WI38 (cell line): ENCODE measurements around the gene CACNA2D1.

Source experiments
- H3K4me3 ChIP-seq: 2 replicates; pipeline ENCODE4 v1.5.1; 2011; ENCODE audit warnings: low read depth, mild to moderate bottlenecking, control low read depth, low read length
- TF ChIP-seq, protein P1 (sequence below): IDR thresholded peaks from 2 replicates; pipeline ENCODE4 v1.5.1; 2012; ENCODE audit warnings: low read depth, mild to moderate bottlenecking, control low read depth, low read length

The CACNA2D1 gene

DNA sequence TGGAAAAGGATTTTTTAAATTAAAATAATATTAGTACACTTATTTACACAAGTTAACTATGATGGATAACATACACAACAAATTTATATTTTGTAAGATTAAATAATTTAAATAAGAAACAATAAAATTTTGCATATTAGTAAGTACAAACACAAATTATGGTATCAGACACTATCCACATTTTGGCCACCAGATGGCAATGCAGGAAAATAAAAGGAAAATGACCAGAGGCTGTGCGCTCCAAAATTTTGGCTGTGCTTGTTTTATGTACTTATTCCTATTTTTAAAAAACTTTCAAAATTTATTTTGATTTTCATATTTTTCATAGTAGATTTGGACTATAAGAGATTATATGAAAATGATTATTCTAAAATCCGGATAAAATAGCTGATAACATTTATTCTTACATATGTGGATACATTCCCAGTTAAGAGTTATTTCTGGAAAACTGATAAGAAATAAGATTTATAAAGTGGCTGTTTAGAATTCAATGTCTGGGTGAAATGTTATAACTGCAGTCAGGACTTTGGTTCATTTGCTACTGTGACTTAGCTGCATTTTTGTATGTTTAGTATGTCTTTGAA lies 399.0 kb downstream of the CACNA2D1 start:
- TF ChIP-seq, protein P1, sequence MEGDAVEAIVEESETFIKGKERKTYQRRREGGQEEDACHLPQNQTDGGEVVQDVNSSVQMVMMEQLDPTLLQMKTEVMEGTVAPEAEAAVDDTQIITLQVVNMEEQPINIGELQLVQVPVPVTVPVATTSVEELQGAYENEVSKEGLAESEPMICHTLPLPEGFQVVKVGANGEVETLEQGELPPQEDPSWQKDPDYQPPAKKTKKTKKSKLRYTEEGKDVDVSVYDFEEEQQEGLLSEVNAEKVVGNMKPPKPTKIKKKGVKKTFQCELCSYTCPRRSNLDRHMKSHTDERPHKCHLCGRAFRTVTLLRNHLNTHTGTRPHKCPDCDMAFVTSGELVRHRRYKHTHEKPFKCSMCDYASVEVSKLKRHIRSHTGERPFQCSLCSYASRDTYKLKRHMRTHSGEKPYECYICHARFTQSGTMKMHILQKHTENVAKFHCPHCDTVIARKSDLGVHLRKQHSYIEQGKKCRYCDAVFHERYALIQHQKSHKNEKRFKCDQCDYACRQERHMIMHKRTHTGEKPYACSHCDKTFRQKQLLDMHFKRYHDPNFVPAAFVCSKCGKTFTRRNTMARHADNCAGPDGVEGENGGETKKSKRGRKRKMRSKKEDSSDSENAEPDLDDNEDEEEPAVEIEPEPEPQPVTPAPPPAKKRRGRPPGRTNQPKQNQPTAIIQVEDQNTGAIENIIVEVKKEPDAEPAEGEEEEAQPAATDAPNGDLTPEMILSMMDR = peak; percentile 41; the same call in 1 of the 2 replicates
- no peak overlapping the region for H3K4me3 ChIP-seq

GRCh38 chr7:82039621-82040020 lies 404.0 kb downstream of the CACNA2D1 start:
- TF ChIP-seq, protein P1 = no peak
- no peak overlapping the region for H3K4me3 ChIP-seq

DNA sequence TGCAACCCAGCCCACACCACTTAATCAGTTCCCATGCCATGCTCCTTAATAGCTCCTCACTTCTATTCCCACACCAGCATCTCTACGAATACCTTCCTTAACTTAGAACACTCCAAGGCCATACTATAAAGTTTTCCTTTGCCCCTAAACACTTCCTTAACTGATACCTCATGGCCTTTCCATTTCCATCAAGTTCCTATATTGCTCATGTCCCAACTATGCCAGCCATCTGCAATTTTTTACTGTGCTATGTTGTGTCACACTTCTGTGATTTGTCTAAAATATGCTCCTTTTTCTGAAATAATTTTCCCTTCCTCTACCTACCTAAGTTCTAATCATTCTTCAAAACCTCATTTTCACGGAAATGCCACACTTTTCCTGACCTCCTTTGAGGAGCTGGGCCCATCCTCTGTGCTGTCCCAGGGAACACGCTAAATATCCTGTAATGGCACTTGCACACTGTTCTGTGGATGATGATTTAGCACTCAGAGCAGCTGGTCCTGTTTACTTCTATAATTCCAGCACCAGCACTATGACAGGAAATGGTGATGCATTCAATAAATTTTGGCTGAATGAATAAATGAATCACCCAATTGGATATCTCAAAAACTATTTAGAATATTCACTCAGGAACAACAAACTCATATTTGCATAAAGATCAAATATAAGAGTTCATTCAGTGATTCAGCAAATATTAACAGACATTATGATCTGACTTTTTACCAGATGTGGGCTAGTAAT lies 407.3 kb downstream of the CACNA2D1 start:
- TF ChIP-seq, protein P1 = no peak
- no peak overlapping the region for H3K4me3 ChIP-seq

GRCh38 chr7:82035456-82035855 lies 408.1 kb downstream of the CACNA2D1 start:
- 0 out of 2 replicates have a peak overlapping the region, but pooled peaks have one; percentile 2 for H3K4me3 ChIP-seq
- TF ChIP-seq, protein P1 = no peak

GRCh38 chr7:82032901-82033300 lies 410.7 kb downstream of the CACNA2D1 start:
- TF ChIP-seq, protein P1 = no peak
- H3K4me3 ChIP-seq = no peak overlapping the region

GRCh38 chr7:82029236-82029913 lies 414.2 kb downstream of the CACNA2D1 start:
- TF ChIP-seq, protein P1 = no peak
- H3K4me3 ChIP-seq = no peak overlapping the region

DNA sequence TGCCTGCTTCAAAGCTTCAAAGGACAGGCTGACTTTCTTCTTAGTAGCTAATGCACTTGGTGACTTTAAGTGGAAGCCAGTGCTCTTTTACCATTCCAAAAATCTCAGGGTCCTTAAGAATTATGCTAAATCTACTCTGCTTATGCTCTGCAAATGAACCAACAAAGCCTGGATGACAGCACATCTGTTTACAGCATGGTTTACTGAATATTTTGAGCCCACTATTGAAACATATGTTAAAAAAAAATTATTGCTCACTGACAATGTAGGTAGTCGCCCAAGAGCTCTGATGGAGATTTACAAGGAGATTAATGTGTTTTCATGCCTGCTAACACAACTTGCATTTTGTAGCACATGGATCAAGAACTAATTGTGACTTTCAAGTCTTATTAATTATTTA lies 415.5 kb downstream of the CACNA2D1 start:
- TF ChIP-seq, protein P1 = no peak

More for the DNA sequence above, 415.5 kb downstream of the CACNA2D1 start:
- no peak overlapping the region for H3K4me3 ChIP-seq
